K562 (cell line): ENCODE data around the gene HAUS3. TPM values are rescaled to one million over a fixed set of nuclear protein-coding genes. Genes with fewer than 3 reads are reported as not detected.

Source experiments
- ARID3B ChIP-seq: fragments of 250-450 bp; sonication (Bioruptor Pico); IDR thresholded peaks from 2 replicates; pipeline ENCODE4 v1.4.0; 2020; ENCODE audit warnings: borderline replicate concordance
- CBFA2T2 ChIP-seq: fragments of 450-650 bp; conservative IDR thresholded peaks from 2 replicates; pipeline ENCODE4 v1.6.1; 2017; ENCODE audit warnings: mild to moderate bottlenecking
- CBX3 ChIP-seq, 2 experiments: IDR thresholded peaks; 1 replicate in 1 of 2; 2 replicates in 1 of 2; pipeline ENCODE4 v1.6.1; 2012; ENCODE audit warnings: inconsistent platforms in 2 of 2, low read length in 2 of 2, borderline replicate concordance in 1 of 2, control low read depth in 1 of 2
- FOXJ3 ChIP-seq: sonication (generic); formaldehyde crosslinking; IDR thresholded peaks from 2 replicates; pipeline ENCODE4 v1.4.0; 2020; ENCODE audit warnings: mild to moderate bottlenecking, missing genetic modification reagents
- GABPA ChIP-seq: fragments of 200-800 bp; sonication (Bioruptor generic); conservative IDR thresholded peaks from 2 replicates; pipeline ENCODE4 v1.6.1; 2016; ENCODE audit warnings: low read depth, missing genetic modification characterization, missing compliant biosample characterization
- HDGF ChIP-seq: fragments of 450-650 bp; IDR thresholded peaks from 2 replicates; pipeline ENCODE4 v1.6.1; 2016
- HMGXB4 ChIP-seq: sonication (generic); formaldehyde crosslinking; IDR thresholded peaks from 2 replicates; pipeline ENCODE4 v1.8.1; 2023; ENCODE audit warnings: mild to moderate bottlenecking, missing genetic modification reagents
- MAFF ChIP-seq: IDR thresholded peaks from 2 replicates; pipeline ENCODE4 v1.6.1; 2012; ENCODE audit warnings: low read length, improper control_type of control experiment
- MTF1 ChIP-seq: fragments of 250-450 bp; sonication (Bioruptor Pico); IDR thresholded peaks from 2 replicates; pipeline ENCODE4 v1.9.0; 2021; ENCODE audit warnings: moderate library complexity, mild to moderate bottlenecking, inconsistent platforms, borderline replicate concordance
- STAT6 ChIP-seq: sonication (generic); formaldehyde crosslinking; IDR thresholded peaks from 2 replicates; pipeline ENCODE4 v1.8.1; 2023; ENCODE audit warnings: mild to moderate bottlenecking, missing genetic modification reagents
- TEAD1 ChIP-seq, 2 experiments: fragments of 450-650 bp in 1 of 2; sonication (generic) in 1 of 2; formaldehyde crosslinking; IDR thresholded peaks; 2 replicates each; pipeline versions ENCODE4 v1.4.0 to v1.8.0; 2020 to 2022; ENCODE audit warnings: mild to moderate bottlenecking in 2 of 2, missing genetic modification reagents in 1 of 2
- TFE3 ChIP-seq: fragments of 450-650 bp; formaldehyde crosslinking; IDR thresholded peaks from 2 replicates; pipeline ENCODE4 v1.4.0; 2020; ENCODE audit warnings: mild to moderate bottlenecking, mixed read lengths
- THRA ChIP-seq: fragments of 450-650 bp; IDR thresholded peaks from 2 replicates; pipeline ENCODE4 v1.6.1; 2017; ENCODE audit warnings: mild to moderate bottlenecking, moderate library complexity
- ZNF239 ChIP-seq: fragments of 250-450 bp; sonication (Bioruptor Pico); IDR thresholded peaks from 2 replicates; pipeline ENCODE4 v1.4.0; 2020; ENCODE audit warnings: mild to moderate bottlenecking
- ZNF445 ChIP-seq: fragments of 250-450 bp; sonication (Bioruptor Pico); IDR thresholded peaks from 2 replicates; pipeline ENCODE4 v1.4.0; 2020; ENCODE audit warnings: low read depth, mild to moderate bottlenecking, moderate library complexity
- ZNF512 ChIP-seq: IDR thresholded peaks from 2 replicates; pipeline ENCODE4 v1.6.1; 2016; ENCODE audit warnings: missing genetic modification characterization, missing compliant biosample characterization
- polyA plus RNA-seq, 8 experiments: library from polyadenylated mRNA; depleted of rRNA in 4 of 8; stranded (reverse) in 5 of 8; unstranded in 3 of 8; fragments of >200 nt; fragmentation: Nextera tagmentation in 2 of 8; fragmentation: Illumina TruSeq in 1 of 8; extraction: Ambion mirVana in 2 of 8; extraction: Trizol in 1 of 8; gene quantifications; 2 replicates each; pipeline versions ENCODE4 v1.2.1 to v1.2.3, GENCODE V29; 2011 to 2014; ENCODE audit warnings: inconsistent platforms in 1 of 8, missing spikeins in 1 of 8
- total RNA-seq, 7 experiments: library from RNA; depleted of rRNA in 6 of 7; stranded (reverse); fragments of >200 nt in 6 of 7; fragmentation: Illumina TruSeq in 2 of 7; extraction: Trizol in 2 of 7; gene quantifications; 2 replicates each; pipeline versions ENCODE4 v1.2.1 to v1.2.3, GENCODE V29; 2011 to 2021; ENCODE audit warnings: low replicate concordance in 1 of 7

The HAUS3 gene
- total and polyA plus RNA-seq, 9 of the 15 experiments (the other 6 are each of a cell fraction or from before 2014, with no cell fraction given) = 8.9 to 25.7 (median 21.5) TPM

- TF ChIP-seq TFE3 (no peak), HMGXB4 (CRISPR knock-in tag) (no peak), STAT6 (no peak), ZNF239 (no peak), HDGF (no peak), TEAD1 (CRISPR knock-in tag; IDR thresholded peaks at IDR 0.05) (no peak; a peak in 1 of 4 replicates), ARID3B (CRISPR knock-in tag) (no peak), CBX3 (IDR thresholded peaks at IDR 0.05; ENCODE audit: borderline replicate concordance in 1 of 2, low read length in 2 of 2) (peak in 1 of 2 experiments; percentile 20; a peak in 1 of 3 replicates), MAFF (no peak), ZNF512 (tag) (no peak), CBFA2T2 (peak; percentile 55), THRA (no peak), MTF1 (CRISPR knock-in tag) (no peak), ZNF445 (CRISPR knock-in tag) (no peak), GABPA (no peak), FOXJ3 (no peak)
These were observed 25.4 kb upstream of the HAUS3 start (continued) for GRCh38 chr4:2267320-2267811.
